ENCODE measurements around the gene ZC3H12C.
"Not testable (repeated sequence)": the region's sequence is repeated elsewhere in the genome, so short reads cannot be mapped to it uniquely, and the experiment has no call there.

The ZC3H12C gene

GRCh38 chr11:110176366-110177085 lies 83.3 kb downstream of the ZC3H12C start:
- DNase-seq (ENCODE audit: low read depth, low spot score) = no peak

GRCh38 chr11:110177086-110177456 lies 83.9 kb downstream of the ZC3H12C start:
- DNase-seq (ENCODE audit: low read depth, low spot score) = no peak

GRCh38 chr11:110179064-110179463 lies 85.9 kb downstream of the ZC3H12C start:
- DNase-seq (ENCODE audit: low read depth, low spot score) = no peak

GRCh38 chr11:110182886-110183285 lies 89.7 kb downstream of the ZC3H12C start:
- DNase-seq (ENCODE audit: low read depth, low spot score) = no peak

GRCh38 chr11:110184456-110184855 lies 91.3 kb downstream of the ZC3H12C start:
- no peak for DNase-seq (ENCODE audit: low read depth, low spot score)

- DNase-seq (ENCODE audit: low read depth, low spot score) = no peak
These were observed 92.0 kb downstream of the ZC3H12C start for GRCh38 chr11:110185121-110185591.

GRCh38 chr11:110185599-110185998 lies 92.4 kb downstream of the ZC3H12C start:
- DNase-seq (ENCODE audit: low read depth, low spot score) = no peak

- DNase-seq (ENCODE audit: low read depth, low spot score) = no peak
These were observed 93.3 kb downstream of the ZC3H12C start for GRCh38 chr11:110186456-110186855.

- no peak for DNase-seq (ENCODE audit: low read depth, low spot score)
These were observed 93.7 kb downstream of the ZC3H12C start for GRCh38 chr11:110186867-110187266.

- DNase-seq (ENCODE audit: low read depth, low spot score) = no peak
These were observed 94.5 kb downstream of the ZC3H12C start for GRCh38 chr11:110187731-110188130.

GRCh38 chr11:110190885-110191284 lies 97.7 kb downstream of the ZC3H12C start:
- DNase-seq (ENCODE audit: low read depth, low spot score) = no peak

- DNase-seq (ENCODE audit: low read depth, low spot score) = not testable (repeated sequence)
These were observed 99.6 kb downstream of the ZC3H12C start for GRCh38 chr11:110192604-110193282.

GRCh38 chr11:110194211-110194766 lies 101.1 kb downstream of the ZC3H12C start:
- not testable (repeated sequence) for DNase-seq (ENCODE audit: low read depth, low spot score)

- no peak for DNase-seq (ENCODE audit: low read depth, low spot score)
These were observed 103.1 kb downstream of the ZC3H12C start for GRCh38 chr11:110196241-110196754.

GRCh38 chr11:110196884-110197420 lies 103.8 kb downstream of the ZC3H12C start:
- no peak for DNase-seq (ENCODE audit: low read depth, low spot score)

- no peak for DNase-seq (ENCODE audit: low read depth, low spot score)
These were observed 105.0 kb downstream of the ZC3H12C start for GRCh38 chr11:110198031-110198729.

GRCh38 chr11:110199184-110199981 lies 106.2 kb downstream of the ZC3H12C start:
- DNase-seq (ENCODE audit: low read depth, low spot score) = no peak

GRCh38 chr11:110200241-110200640 lies 107.0 kb downstream of the ZC3H12C start:
- no peak for DNase-seq (ENCODE audit: low read depth, low spot score)

GRCh38 chr11:110200836-110201235 lies 107.6 kb downstream of the ZC3H12C start:
- DNase-seq (ENCODE audit: low read depth, low spot score) = no peak

GRCh38 chr11:110207123-110207522 lies 113.9 kb downstream of the ZC3H12C start:
- no peak for DNase-seq (ENCODE audit: low read depth, low spot score)
